ENCODE measurements around the gene TP53BP1.

Gene TP53BP1

GRCh38 chr15:43423793-43424192, 69.2 kb downstream of the TP53BP1 start:
- no peak overlapping the region for H3K4me3 ChIP-seq (ENCODE audit: insufficient read depth, low read depth, low read length)
- no peaks in the 10 kb centered on the region for H3K27me3 ChIP-seq (ENCODE audit: control insufficient read depth, insufficient read depth, low read length, poor library complexity, severe bottlenecking)
- no peaks in the 10 kb centered on the region for H3K4me1 ChIP-seq (ENCODE audit: control insufficient read depth, insufficient read depth, low read length)
- H3K9me3 ChIP-seq (ENCODE audit: control insufficient read depth, low read length): no peaks in the 10 kb centered on the region
- 93 to 94% methylated on average over 3 of the region's 3 CpGs for WGBS, 2 experiments
- H3K27ac ChIP-seq (ENCODE audit: insufficient read depth, low read depth, low read length, poor library complexity, severe bottlenecking): no peak overlapping the region
- H3K36me3 ChIP-seq (ENCODE audit: control insufficient read depth, insufficient read depth, low read length): peaks cover 45% of the 10 kb centered on the region

DNA sequence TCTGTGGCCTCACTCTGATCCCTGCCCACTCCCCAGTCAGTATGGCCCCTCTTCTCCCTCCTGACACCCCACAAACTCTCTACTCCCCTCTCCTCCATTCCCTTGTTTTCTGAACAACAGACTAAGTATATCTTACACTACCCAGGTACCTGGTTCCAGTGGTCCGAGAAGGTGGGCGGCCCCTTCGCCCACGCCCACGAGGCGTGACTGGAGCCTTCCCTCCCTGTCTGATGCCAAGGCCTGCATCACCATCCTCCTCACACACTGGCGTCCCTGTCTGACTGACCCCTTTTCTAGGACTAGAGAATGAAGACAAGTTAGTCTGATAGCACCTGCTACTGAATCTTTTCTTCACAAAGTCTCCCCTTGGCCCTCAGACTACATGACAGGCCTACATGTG, 72.1 kb downstream of the TP53BP1 start:
- Histone ChIP-seq H3K27ac (ENCODE audit: insufficient read depth, low read depth, low read length, poor library complexity, severe bottlenecking) (no peak overlapping the region), H3K9me3 (ENCODE audit: control insufficient read depth, low read length) (no peaks in the 10 kb centered on the region), H3K27me3 (ENCODE audit: control insufficient read depth, insufficient read depth, low read length, poor library complexity, severe bottlenecking) (no peaks in the 10 kb centered on the region), H3K4me3 (ENCODE audit: insufficient read depth, low read depth, low read length) (no peak overlapping the region), H3K4me1 (ENCODE audit: control insufficient read depth, insufficient read depth, low read length) (no peaks in the 10 kb centered on the region), H3K36me3 (ENCODE audit: control insufficient read depth, insufficient read depth, low read length) (peaks cover 37% of the 10 kb centered on the region)
- WGBS, 2 experiments: 93 to 97% methylated on average over 7 of the region's 7 CpGs

GRCh38 chr15:43420435-43420834, 72.5 kb downstream of the TP53BP1 start:
- no peak overlapping the region for H3K4me3 ChIP-seq (ENCODE audit: insufficient read depth, low read depth, low read length)
- WGBS, 2 experiments: 96% methylated on average over 10 of the region's 10 CpGs
- no peaks in the 10 kb centered on the region for H3K4me1 ChIP-seq (ENCODE audit: control insufficient read depth, insufficient read depth, low read length)
- H3K27ac ChIP-seq (ENCODE audit: insufficient read depth, low read depth, low read length, poor library complexity, severe bottlenecking): peak overlapping the region; percentile 19
- peaks cover 41% of the 10 kb centered on the region for H3K36me3 ChIP-seq (ENCODE audit: control insufficient read depth, insufficient read depth, low read length)
- no peaks in the 10 kb centered on the region for H3K27me3 ChIP-seq (ENCODE audit: control insufficient read depth, insufficient read depth, low read length, poor library complexity, severe bottlenecking)
- no peaks in the 10 kb centered on the region for H3K9me3 ChIP-seq (ENCODE audit: control insufficient read depth, low read length)

GRCh38 chr15:43414196-43414595, 78.8 kb downstream of the TP53BP1 start:
- H3K27me3 ChIP-seq (ENCODE audit: control insufficient read depth, insufficient read depth, low read length, poor library complexity, severe bottlenecking): no peaks in the 10 kb centered on the region
- H3K27ac ChIP-seq (ENCODE audit: insufficient read depth, low read depth, low read length, poor library complexity, severe bottlenecking): no peak overlapping the region
- no peaks in the 10 kb centered on the region for H3K9me3 ChIP-seq (ENCODE audit: control insufficient read depth, low read length)
- no peaks in the 10 kb centered on the region for H3K4me1 ChIP-seq (ENCODE audit: control insufficient read depth, insufficient read depth, low read length)
- peaks cover 48% of the 10 kb centered on the region for H3K36me3 ChIP-seq (ENCODE audit: control insufficient read depth, insufficient read depth, low read length)
- no peak overlapping the region for H3K4me3 ChIP-seq (ENCODE audit: insufficient read depth, low read depth, low read length)

- Histone ChIP-seq H3K27me3 (ENCODE audit: control insufficient read depth, insufficient read depth, low read length, poor library complexity, severe bottlenecking) (no peaks in the 10 kb centered on the region), H3K4me3 (ENCODE audit: insufficient read depth, low read depth, low read length) (no peak overlapping the region), H3K4me1 (ENCODE audit: control insufficient read depth, insufficient read depth, low read length) (no peaks in the 10 kb centered on the region), H3K36me3 (ENCODE audit: control insufficient read depth, insufficient read depth, low read length) (peaks cover 65% of the 10 kb centered on the region), H3K9me3 (ENCODE audit: control insufficient read depth, low read length) (no peaks in the 10 kb centered on the region), H3K27ac (ENCODE audit: insufficient read depth, low read depth, low read length, poor library complexity, severe bottlenecking) (no peak overlapping the region)
- 87% methylated on average over 1 of the region's 1 CpG; no CpG with 5 or more reads in 1 of the 2 experiments for WGBS, 2 experiments
Observed at GRCh38 chr15:43412096-43412495, 80.9 kb downstream of the TP53BP1 start.

DNA sequence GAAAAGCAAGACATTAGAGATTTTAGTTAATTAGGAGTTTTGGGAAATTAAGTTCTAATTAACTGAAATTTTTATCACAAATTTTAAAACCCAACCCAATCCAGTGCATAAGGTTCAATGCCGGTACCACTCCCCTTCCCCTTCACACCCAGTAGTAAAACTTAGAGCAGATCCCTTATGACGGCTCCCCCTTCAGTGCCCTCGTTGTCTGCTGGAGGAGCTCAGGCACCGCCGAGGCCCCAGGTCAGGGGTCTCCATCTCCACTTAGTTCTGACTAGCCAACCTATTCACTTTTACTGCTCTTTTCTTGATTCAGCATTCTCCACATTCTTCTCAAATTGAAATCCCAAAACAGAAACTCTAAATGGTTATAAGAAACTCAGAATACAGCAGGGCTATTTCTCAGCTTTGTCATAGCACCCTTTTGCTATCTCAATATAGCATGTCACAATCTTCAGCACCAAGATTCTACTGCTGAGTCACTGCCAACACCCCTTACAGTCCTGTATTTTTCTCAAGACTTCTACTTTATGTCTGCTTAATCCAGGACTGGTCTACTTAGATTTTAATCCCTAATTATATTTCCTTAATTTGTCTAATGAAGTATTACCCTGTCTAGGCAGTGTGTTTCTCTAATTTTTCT, 82.3 kb downstream of the TP53BP1 start:
- Histone ChIP-seq H3K9me3 (ENCODE audit: control insufficient read depth, low read length) (no peaks in the 10 kb centered on the region), H3K4me3 (ENCODE audit: insufficient read depth, low read depth, low read length) (no peak overlapping the region), H3K27me3 (ENCODE audit: control insufficient read depth, insufficient read depth, low read length, poor library complexity, severe bottlenecking) (no peaks in the 10 kb centered on the region), H3K4me1 (ENCODE audit: control insufficient read depth, insufficient read depth, low read length) (no peaks in the 10 kb centered on the region), H3K36me3 (ENCODE audit: control insufficient read depth, insufficient read depth, low read length) (peaks cover 74% of the 10 kb centered on the region), H3K27ac (ENCODE audit: insufficient read depth, low read depth, low read length, poor library complexity, severe bottlenecking) (no peak overlapping the region)
- WGBS, 2 experiments: 82 to 88% methylated on average over 5 of the region's 5 CpGs

DNA sequence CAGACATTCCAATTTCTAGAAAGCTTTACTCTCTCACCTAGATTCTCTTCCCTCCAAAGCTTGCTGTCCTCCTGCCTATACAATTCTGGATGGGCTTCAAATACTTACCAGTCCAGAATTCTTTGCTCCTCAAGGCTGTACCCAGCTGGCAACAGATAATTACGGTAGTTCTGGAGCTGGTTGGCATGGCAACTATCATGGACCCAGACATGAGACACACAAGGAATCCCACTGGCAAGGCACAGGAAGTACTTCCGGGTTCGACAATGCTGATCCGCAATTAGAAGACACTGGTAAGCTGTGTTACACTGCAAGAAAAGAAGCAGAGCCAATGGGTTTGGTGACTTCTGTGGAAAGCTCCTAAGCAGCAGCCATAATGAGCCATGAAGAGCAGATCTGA, 84.2 kb downstream of the TP53BP1 start:
- Histone ChIP-seq H3K27me3 (ENCODE audit: control insufficient read depth, insufficient read depth, low read length, poor library complexity, severe bottlenecking) (no peaks in the 10 kb centered on the region), H3K4me1 (ENCODE audit: control insufficient read depth, insufficient read depth, low read length) (no peaks in the 10 kb centered on the region), H3K27ac (ENCODE audit: insufficient read depth, low read depth, low read length, poor library complexity, severe bottlenecking) (no peak overlapping the region), H3K36me3 (ENCODE audit: control insufficient read depth, insufficient read depth, low read length) (peaks cover 67% of the 10 kb centered on the region), H3K9me3 (ENCODE audit: control insufficient read depth, low read length) (no peaks in the 10 kb centered on the region), H3K4me3 (ENCODE audit: insufficient read depth, low read depth, low read length) (no peak overlapping the region)
- 97 to 98% methylated on average over 4 of the region's 4 CpGs for WGBS, 2 experiments

- 60 to 70% methylated on average over 2 of the region's 2 CpGs for WGBS, 2 experiments
- Histone ChIP-seq H3K36me3 (ENCODE audit: control insufficient read depth, insufficient read depth, low read length) (peaks cover 63% of the 10 kb centered on the region), H3K4me3 (ENCODE audit: insufficient read depth, low read depth, low read length) (no peak overlapping the region), H3K27ac (ENCODE audit: insufficient read depth, low read depth, low read length, poor library complexity, severe bottlenecking) (no peak overlapping the region), H3K9me3 (ENCODE audit: control insufficient read depth, low read length) (no peaks in the 10 kb centered on the region), H3K27me3 (ENCODE audit: control insufficient read depth, insufficient read depth, low read length, poor library complexity, severe bottlenecking) (no peaks in the 10 kb centered on the region), H3K4me1 (ENCODE audit: control insufficient read depth, insufficient read depth, low read length) (no peaks in the 10 kb centered on the region)
Observed at GRCh38 chr15:43406808-43407207, 86.1 kb downstream of the TP53BP1 start.

- H3K4me3 ChIP-seq (ENCODE audit: insufficient read depth, low read depth, low read length): no peak overlapping the region
- no peaks in the 10 kb centered on the region for H3K9me3 ChIP-seq (ENCODE audit: control insufficient read depth, low read length)
- H3K4me1 ChIP-seq (ENCODE audit: control insufficient read depth, insufficient read depth, low read length): no peaks in the 10 kb centered on the region
- no peak overlapping the region for H3K27ac ChIP-seq (ENCODE audit: insufficient read depth, low read depth, low read length, poor library complexity, severe bottlenecking)
- no peaks in the 10 kb centered on the region for H3K27me3 ChIP-seq (ENCODE audit: control insufficient read depth, insufficient read depth, low read length, poor library complexity, severe bottlenecking)
- 91 to 94% methylated on average over 2 of the region's 2 CpGs for WGBS, 2 experiments
- peaks cover 63% of the 10 kb centered on the region for H3K36me3 ChIP-seq (ENCODE audit: control insufficient read depth, insufficient read depth, low read length)
Observed at GRCh38 chr15:43406189-43406588, 86.8 kb downstream of the TP53BP1 start.

DNA sequence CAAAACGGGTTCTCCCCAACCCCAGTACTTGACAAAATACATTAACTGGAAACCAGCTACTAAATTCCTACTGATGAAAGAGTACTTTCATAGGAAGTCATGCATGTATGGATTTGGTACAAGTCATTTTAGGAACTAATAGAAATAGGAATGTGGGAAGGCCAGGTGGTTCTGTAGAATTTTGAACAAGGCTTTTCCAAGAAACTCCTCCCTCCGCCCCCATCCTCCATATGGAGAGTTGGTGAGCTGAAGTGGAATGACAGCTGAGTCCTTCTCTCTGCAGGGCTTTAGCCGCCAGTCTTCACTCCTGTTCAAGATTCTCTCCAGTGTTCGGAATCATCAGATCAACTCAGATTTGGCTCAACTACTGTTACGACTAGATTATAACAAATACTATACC, 88.8 kb downstream of the TP53BP1 start:
- no peak overlapping the region for H3K27ac ChIP-seq (ENCODE audit: insufficient read depth, low read depth, low read length, poor library complexity, severe bottlenecking)
- H3K4me3 ChIP-seq (ENCODE audit: insufficient read depth, low read depth, low read length): no peak overlapping the region
- no peaks in the 10 kb centered on the region for H3K27me3 ChIP-seq (ENCODE audit: control insufficient read depth, insufficient read depth, low read length, poor library complexity, severe bottlenecking)
- H3K36me3 ChIP-seq (ENCODE audit: control insufficient read depth, insufficient read depth, low read length): peaks cover 54% of the 10 kb centered on the region
- WGBS, 2 experiments: 94 to 99% methylated on average over 5 of the region's 5 CpGs
- no peaks in the 10 kb centered on the region for H3K9me3 ChIP-seq (ENCODE audit: control insufficient read depth, low read length)
- no peaks in the 10 kb centered on the region for H3K4me1 ChIP-seq (ENCODE audit: control insufficient read depth, insufficient read depth, low read length)

- H3K27me3 ChIP-seq (ENCODE audit: control insufficient read depth, insufficient read depth, low read length, poor library complexity, severe bottlenecking): no peaks in the 10 kb centered on the region
- no peaks in the 10 kb centered on the region for H3K4me1 ChIP-seq (ENCODE audit: control insufficient read depth, insufficient read depth, low read length)
- WGBS, 2 experiments: 95 to 97% methylated on average over 7 to 8 of the region's 8 CpGs
- no peaks in the 10 kb centered on the region for H3K9me3 ChIP-seq (ENCODE audit: control insufficient read depth, low read length)
- H3K4me3 ChIP-seq (ENCODE audit: insufficient read depth, low read depth, low read length): no peak overlapping the region
- H3K27ac ChIP-seq (ENCODE audit: insufficient read depth, low read depth, low read length, poor library complexity, severe bottlenecking): no peak overlapping the region
- H3K36me3 ChIP-seq (ENCODE audit: control insufficient read depth, insufficient read depth, low read length): peaks cover 54% of the 10 kb centered on the region
Observed at GRCh38 chr15:43403616-43404015, 89.3 kb downstream of the TP53BP1 start.

Measured in ectodermal cell (in vitro differentiated cells).